DND-41 (cell line): ENCODE measurements around the gene FARP1.

Experiments
- CTCF ChIP-seq: IDR thresholded peaks from 2 replicates; pipeline ENCODE4 v1.5.1; 2012; ENCODE audit warnings: borderline replicate concordance, low read length, moderate library complexity, mild to moderate bottlenecking; ENCODE audit not compliant: poor library complexity, severe bottlenecking; ENCODE audit errors: extremely low read depth
- EZH2 ChIP-seq: IDR thresholded peaks from 3 replicates; pipeline ENCODE4 v1.6.1; 2012; ENCODE audit warnings: borderline replicate concordance, low read depth, mild to moderate bottlenecking, moderate library complexity, low read length, inconsistent platforms; ENCODE audit not compliant: severe bottlenecking

GRCh38 chr13:98406427-98406826, 263.5 kb downstream of the FARP1 start:
- TF ChIP-seq CTCF: no peak
- TF ChIP-seq EZH2: no peak
